BJ (cell line): ENCODE measurements around the gene MDM4. TPM values are rescaled to one million over a fixed set of nuclear protein-coding genes. Genes with fewer than 3 reads are reported as not detected.

Experiments
- CTCF ChIA-PET: fragments of 350-600 bp; formaldehyde crosslinking; extraction: SDS; loops from one replicate; lab custom pipeline; 2021; ENCODE audit warnings: antibody characterized with exemption, inconsistent platforms; lab: Yijun Ruan, JAX
- POLR2A ChIA-PET: fragments of 300-600 bp; sonication (Branson Sonifier 250); formaldehyde crosslinking; extraction: SDS; loops from one replicate; lab custom pipeline; 2021; ENCODE audit warnings: antibody characterized with exemption; lab: Charles Lee
- DNase-seq: peaks from one replicate; pipeline ENCODE4 v3.0.0-alpha.2; 2011; ENCODE audit warnings: low read depth
- H3K27me3 ChIP-seq: 2 replicates; pipeline ENCODE4 v1.6.0; 2011; ENCODE audit warnings: low read length; ENCODE audit not compliant: control insufficient read depth, insufficient read depth
- H3K36me3 ChIP-seq: 2 replicates; pipeline ENCODE4 v1.5.1; 2011; ENCODE audit warnings: low read length; ENCODE audit not compliant: control insufficient read depth, insufficient read depth
- H3K4me3 ChIP-seq: 2 replicates; pipeline ENCODE4 v1.5.1; 2011; ENCODE audit warnings: low read depth, mild to moderate bottlenecking, control low read depth, low read length
- CTCF ChIP-seq: IDR thresholded peaks from 2 replicates; pipeline ENCODE4 v1.5.1; 2011; ENCODE audit warnings: low read depth, mild to moderate bottlenecking, control low read depth, inconsistent platforms, low read length, moderate library complexity; ENCODE audit not compliant: insufficient read depth
- polyA plus RNA-seq: library from polyadenylated mRNA; depleted of rRNA; stranded (reverse); fragments of >200 nt; gene quantifications from 2 replicates; pipeline ENCODE4 v1.2.3, GENCODE V29; 2011; rRNA removed
- small RNA-seq: library from RNA; depleted of rRNA; stranded (forward); fragments of <200 nt; gene quantifications from one replicate; pipeline ENCODE3, GENCODE V24; 2012; ENCODE audit warnings: low replicate concordance, low read depth; ENCODE audit not compliant: insufficient read length

MDM4 gene
- polyA plus RNA-seq, 1 experiment: 7.4 TPM

DNA sequence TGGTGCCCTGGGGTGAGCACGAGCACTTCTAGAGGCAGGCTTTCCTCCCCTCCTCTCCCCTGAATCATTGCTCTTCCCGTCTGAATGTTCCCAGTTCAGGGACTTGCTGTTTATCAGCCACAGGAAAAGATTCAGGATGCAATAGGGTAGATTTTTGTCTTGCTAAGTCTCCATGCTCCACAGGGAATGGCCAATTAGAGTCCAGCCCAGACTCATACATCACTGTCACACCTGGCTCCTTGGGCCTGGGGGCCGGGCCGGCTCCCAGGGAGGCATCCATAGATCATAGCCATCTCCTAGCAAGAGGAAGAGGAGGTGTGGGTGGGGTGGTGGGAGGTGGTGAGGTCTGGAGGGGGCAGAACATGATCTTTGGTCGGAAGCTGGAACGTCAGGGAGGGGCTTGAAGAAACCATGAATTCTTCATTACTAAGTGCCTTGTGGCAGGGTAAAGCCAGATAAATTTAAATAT lies 85.9 kb downstream of the MDM4 start:
- Histone ChIP-seq H3K27me3 (peaks cover 13% of the 10 kb centered on the region), H3K4me3 (no peak overlapping the region), H3K36me3 (no peaks in the 10 kb centered on the region)
- no peak for TF ChIP-seq CTCF
- CTCF ChIA-PET: interaction anchor here (2.4 kb wide), 1 partner anchor 37 kb away, joined by 5 read pairs; no protein-coding TSS in a partner anchor
- POLR2A ChIA-PET: no interaction called here
- DNase-seq: no peak

- Histone ChIP-seq H3K27me3 (peaks cover 13% of the 10 kb centered on the region), H3K36me3 (no peaks in the 10 kb centered on the region), H3K4me3 (no peak overlapping the region)
- TF ChIP-seq CTCF: no peak
- no peak for DNase-seq
- ChIA-PET CTCF (interaction anchor here (2.4 kb wide), 1 partner anchor 37 kb away, joined by 5 read pairs; no protein-coding TSS in a partner anchor), POLR2A (no interaction called here)
These were observed 86.8 kb downstream of the MDM4 start for GRCh38 chr1:204602871-204603542.

DNA sequence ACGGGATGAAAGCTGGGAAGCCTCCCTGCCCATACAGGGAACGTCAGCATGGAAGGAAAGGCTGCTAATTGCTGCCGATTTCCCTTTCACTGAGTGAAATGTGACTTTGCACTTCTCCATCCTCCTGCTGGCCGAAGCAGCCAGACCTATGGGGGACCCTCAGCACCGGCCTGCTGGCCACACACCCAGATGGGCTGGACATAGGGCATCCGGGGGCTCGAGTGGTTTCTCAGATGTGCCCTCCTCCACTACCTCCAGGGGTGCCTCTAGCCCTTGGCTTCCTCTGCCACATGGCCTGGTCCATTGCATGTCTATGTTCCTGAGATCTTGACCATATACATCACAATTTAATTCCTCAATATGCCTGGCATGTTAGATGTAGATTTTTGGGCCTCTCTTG lies 89.6 kb downstream of the MDM4 start:
- Histone ChIP-seq H3K36me3 (no peaks in the 10 kb centered on the region), H3K27me3 (peaks cover 17% of the 10 kb centered on the region), H3K4me3 (no peak overlapping the region)
- no peak for DNase-seq
- CTCF ChIA-PET: interaction anchor here (0.8 to 0.9 kb wide), 2 partner anchors 186 to 201 kb away, joined by 3 read pairs; no protein-coding TSS in a partner anchor
- POLR2A ChIA-PET: no interaction called here
- TF ChIP-seq CTCF: no peak

Small RNA genes lying within 50 kb of the gene (small RNA-seq; reads per million reads assigned to genes)
- gene RNA5SP74: not detected

Other genes starting within 250 kb of the MDM4 start
- gene PLEKHA6, start 156.5 kb upstream of the MDM4 start, polyA plus RNA-seq: 3.0 and 4.2 TPM in 2 replicates
- gene PPP1R15B, start 104.6 kb upstream of the MDM4 start, polyA plus RNA-seq: 24.6 and 30.2 TPM in 2 replicates
- 5.1 and 7.9 TPM in 2 replicates for gene PIK3C2B, start 21.6 kb upstream of the MDM4 start, polyA plus RNA-seq
- not detected in 2 replicates for gene LRRN2, start 169.3 kb downstream of the MDM4 start, polyA plus RNA-seq